AG09309 (cell line): Measurements from ENCODE around the gene IFNGR1.
A peak's percentile ranks its signal among the peaks of the same experiment; 100 is the strongest.

Experiments used
- DNase-seq: peaks from one replicate; pipeline ENCODE4 v3.0.0-alpha.2; 2010; ENCODE audit warnings: low read depth
- H3K4me3 ChIP-seq: 2 replicates; pipeline ENCODE4 v1.5.1; 2011; ENCODE audit warnings: mild to moderate bottlenecking, low read depth, low read length, moderate library complexity; ENCODE audit not compliant: control insufficient read depth
- TF ChIP-seq, protein P1 (sequence below): IDR thresholded peaks from 2 replicates; pipeline ENCODE4 v1.5.1; 2011; ENCODE audit warnings: mild to moderate bottlenecking, low read depth, low read length, inconsistent platforms; ENCODE audit not compliant: insufficient read depth, control insufficient read depth; ENCODE audit errors: missing control alignments

The IFNGR1 gene

GRCh38 chr6:137218917-137219663 is at the start of gene IFNGR1:
Gene IFNGR1 (minus strand): TSS chr6:137219385. CDS start chr6:137219327, 58 bp downstream.
- H3K4me3 ChIP-seq = peak within 1 kb of the TSS; percentile 67
- no peak for DNase-seq
- TF ChIP-seq, protein P1, sequence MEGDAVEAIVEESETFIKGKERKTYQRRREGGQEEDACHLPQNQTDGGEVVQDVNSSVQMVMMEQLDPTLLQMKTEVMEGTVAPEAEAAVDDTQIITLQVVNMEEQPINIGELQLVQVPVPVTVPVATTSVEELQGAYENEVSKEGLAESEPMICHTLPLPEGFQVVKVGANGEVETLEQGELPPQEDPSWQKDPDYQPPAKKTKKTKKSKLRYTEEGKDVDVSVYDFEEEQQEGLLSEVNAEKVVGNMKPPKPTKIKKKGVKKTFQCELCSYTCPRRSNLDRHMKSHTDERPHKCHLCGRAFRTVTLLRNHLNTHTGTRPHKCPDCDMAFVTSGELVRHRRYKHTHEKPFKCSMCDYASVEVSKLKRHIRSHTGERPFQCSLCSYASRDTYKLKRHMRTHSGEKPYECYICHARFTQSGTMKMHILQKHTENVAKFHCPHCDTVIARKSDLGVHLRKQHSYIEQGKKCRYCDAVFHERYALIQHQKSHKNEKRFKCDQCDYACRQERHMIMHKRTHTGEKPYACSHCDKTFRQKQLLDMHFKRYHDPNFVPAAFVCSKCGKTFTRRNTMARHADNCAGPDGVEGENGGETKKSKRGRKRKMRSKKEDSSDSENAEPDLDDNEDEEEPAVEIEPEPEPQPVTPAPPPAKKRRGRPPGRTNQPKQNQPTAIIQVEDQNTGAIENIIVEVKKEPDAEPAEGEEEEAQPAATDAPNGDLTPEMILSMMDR = no peak

DNA sequence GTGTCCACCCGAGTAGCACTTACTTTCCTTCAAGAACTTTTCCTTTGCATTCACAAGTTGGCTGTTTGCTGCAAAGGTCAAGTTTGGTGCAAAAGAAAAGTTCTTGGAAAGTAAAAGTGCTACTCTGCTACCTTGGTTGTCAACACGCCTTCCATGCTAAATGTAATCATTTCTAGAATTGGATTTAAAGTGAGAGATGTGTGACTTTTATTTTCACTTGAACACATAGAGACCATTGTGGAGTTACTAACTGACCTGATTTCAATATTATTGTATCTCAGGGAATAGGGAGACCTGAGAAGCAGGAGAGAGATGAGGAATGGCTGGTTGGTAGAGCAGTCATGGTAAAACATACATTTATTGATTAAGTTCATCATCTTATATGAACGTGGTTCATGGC is 49.7 kb upstream of the IFNGR1 start:
- TF ChIP-seq, protein P1 = no peak
- no peak for DNase-seq
- no peak overlapping the region for H3K4me3 ChIP-seq

GRCh38 chr6:137266309-137266586 is 47.1 kb upstream of the IFNGR1 start:
- TF ChIP-seq, protein P1 = no peak
- no peak for DNase-seq
- no peak overlapping the region for H3K4me3 ChIP-seq

- DNase-seq = no peak
- no peak overlapping the region for H3K4me3 ChIP-seq
- TF ChIP-seq, protein P1 = no peak
These were observed 46.5 kb upstream of the IFNGR1 start for GRCh38 chr6:137265561-137266308.

- DNase-seq = no peak
- no peak overlapping the region for H3K4me3 ChIP-seq
- TF ChIP-seq, protein P1 = no peak
These were observed 45.3 kb upstream of the IFNGR1 start for GRCh38 chr6:137264311-137265075.

DNA sequence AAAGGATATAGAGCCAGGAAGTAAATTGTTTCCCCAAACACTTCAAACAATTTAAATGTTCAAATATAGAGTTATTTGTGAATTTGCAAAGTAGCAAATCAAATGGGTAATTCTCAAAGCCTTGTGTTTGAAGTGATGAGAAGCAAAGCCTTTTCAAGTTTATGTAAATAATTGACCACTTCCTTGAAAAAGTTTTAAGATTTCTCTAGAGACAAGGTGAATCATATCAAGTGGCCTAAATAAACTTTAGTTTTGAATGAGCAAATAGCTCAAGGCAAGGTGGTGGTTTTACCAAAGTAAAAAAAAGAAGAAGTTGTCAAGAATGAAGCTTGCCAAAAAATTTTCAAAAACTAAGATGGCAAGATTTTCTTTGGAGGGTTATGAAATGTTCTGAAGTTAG is 42.6 kb upstream of the IFNGR1 start:
- TF ChIP-seq, protein P1 = no peak
- H3K4me3 ChIP-seq = no peak overlapping the region
- no peak for DNase-seq
